GM19035 (cell line): ENCODE results near the gene VBP1.
"Not testable (repeated sequence)": the region's sequence is repeated elsewhere in the genome, so short reads cannot be mapped to it uniquely, and the experiment has no call there.

Experiments
- ATAC-seq: cut with Tn5 transposase; IDR thresholded peaks from one replicate; pipeline ENCODE4 v1.9.1; 2021; ENCODE audit not compliant: unreplicated experiment

The VBP1 gene

GRCh38 chrX:155216179-155216939, at the start of gene VBP1:
Gene VBP1 (plus strand): TSS chrX:155216460. CDS start chrX:155216483, 23 bp downstream.
- peak; percentile 97 for ATAC-seq

DNA sequence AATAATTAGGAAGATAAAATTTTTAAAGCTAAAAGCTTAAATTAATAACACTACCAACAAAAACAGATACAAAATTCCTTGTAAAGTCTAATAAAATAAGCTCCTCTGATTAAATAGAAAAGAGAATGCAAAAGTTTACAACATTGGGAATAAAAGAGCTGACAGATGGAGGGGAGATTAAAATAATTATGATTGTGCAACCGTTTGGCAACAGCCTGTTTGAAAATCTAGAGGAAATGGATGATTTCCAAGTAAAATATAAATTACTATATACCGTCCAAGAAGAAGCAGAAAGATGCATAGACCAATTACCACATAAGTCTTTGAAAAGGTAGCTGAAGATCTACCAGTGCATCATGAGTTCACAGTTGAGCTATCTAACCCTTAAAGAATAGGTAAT, 46.4 kb upstream of the VBP1 start:
- ATAC-seq = no peak

- ATAC-seq = no peak
Observed at GRCh38 chrX:155179346-155179997, 36.8 kb upstream of the VBP1 start.

GRCh38 chrX:155188786-155189185, 27.5 kb upstream of the VBP1 start:
- no peak for ATAC-seq

DNA sequence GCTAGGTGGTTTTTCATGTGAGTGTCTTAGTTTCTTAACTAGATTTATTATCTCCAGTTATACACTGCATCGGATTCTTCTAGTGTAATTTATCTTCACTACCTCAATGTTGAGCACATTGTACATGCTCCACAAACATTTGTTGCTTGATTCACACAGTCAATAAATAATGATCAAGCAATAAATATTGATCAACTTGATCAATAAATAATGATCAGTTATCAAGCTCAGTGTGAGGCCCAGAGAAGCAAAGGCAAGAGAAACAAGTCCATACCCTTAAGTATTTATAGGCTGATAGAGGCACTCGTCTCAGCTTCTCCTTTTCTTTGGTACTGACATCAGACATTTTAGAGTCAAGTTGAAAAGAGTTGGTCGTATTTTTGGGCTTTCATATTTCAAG, 5.1 kb upstream of the VBP1 start:
- ATAC-seq = no peak

- no peak for ATAC-seq
Observed at GRCh38 chrX:155213731-155214130, 2.5 kb upstream of the VBP1 start.

GRCh38 chrX:155215443-155216178, 649 bp upstream of the VBP1 start:
- ATAC-seq = peak; percentile 45

DNA sequence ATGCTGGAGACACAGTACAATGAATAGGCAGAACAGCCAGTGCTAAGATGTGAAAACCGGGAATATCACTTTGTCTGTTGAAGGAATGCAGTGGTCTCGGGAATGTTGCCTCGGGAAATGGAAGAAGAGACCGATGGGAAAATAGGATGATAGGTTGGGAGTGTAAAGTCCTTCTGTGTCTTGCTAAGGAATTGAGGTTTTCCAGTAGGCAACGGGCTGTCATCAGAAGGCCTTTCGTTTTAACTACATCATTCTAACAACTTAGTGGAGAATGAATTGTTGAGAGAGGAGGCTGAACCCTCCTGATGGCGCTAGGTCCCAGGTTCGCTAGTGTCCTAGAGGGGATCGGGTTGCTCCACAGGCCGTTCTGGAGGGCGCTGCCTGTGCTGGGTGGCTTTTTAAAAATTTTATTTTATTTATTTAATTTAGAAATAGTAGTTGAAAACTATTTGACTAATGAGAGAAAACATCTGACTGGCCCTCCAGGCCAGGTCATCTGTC, 730 bp downstream of the VBP1 start:
- no peak for ATAC-seq

DNA sequence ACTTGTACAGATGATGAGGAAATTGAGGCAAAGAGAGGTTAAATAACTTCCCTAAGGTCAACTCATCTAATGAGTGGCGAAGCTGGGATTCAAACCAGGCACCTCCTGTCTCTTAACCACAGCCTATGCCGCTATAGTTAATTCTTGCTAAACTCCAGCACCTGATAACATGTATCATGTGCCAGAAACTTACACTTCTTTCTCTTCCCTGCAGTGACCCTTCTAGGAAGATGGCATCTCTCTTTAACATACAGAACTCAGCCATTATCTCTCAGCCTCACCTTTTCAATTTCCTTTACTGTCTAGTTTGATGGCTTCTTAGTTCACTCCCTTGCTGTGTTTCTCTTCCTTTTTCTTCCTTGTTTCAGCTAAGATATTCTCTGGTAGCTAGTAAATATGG, 2.5 kb downstream of the VBP1 start:
- ATAC-seq = no peak

DNA sequence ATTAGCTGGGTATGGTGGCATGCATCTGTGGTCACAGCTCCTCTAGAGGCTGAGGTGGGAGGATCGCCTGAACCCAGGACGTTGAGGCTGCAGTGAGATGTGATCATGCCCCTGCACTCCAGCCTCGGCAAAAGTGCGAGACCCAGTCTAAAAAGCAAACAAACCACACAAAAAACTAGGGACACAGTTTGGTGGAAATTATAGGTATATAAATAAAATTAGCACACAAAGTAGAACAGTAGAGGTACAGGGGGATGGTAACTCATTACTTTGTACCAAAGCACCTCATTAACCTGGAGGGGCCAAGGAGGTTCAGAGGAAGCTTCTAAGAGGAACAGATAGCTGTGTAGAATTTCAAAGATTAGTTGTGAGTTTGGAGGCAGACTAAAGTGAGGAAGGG, 5.1 kb downstream of the VBP1 start:
- ATAC-seq = no peak

DNA sequence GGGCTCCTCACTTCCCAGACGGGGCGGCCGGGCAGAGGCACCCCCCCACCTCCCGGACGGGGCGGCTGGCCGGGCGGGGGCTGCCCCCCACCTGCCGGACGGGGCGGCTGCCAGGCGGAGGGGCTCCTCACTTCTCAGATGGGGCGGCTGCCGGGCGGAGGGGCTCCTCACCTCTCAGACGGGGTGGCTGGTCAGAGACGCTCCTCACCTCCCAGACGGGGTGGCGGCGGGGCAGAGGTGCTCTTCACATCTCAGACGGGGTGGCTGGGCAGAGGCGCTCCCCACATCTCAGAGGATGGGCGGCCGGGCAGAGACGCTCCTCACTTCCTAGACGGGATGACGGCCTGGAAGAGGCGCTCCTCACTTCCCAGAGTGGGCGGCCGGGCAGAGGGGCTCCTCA, 7.5 kb downstream of the VBP1 start:
- ATAC-seq = not testable (repeated sequence)

GRCh38 chrX:155225774-155226173, 9.5 kb downstream of the VBP1 start:
- no peak for ATAC-seq

DNA sequence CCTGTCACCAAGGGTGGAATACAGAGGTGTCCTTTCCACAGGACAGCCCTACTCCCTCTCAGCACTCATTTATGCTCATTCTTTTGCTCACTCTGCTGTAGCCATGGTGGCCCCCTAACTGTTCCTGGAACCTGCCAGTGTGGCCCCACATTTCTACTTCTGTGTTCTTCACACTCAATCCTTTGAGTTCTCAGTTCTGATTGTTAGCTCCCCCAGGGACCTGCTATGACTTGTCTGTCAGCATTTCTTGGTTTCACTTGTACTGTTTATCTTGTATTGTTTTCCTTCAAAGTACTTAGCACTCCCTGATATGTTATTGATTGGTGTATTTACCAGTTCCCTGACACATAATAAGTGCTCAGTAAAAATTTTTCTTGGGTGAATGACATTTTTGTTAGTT, 14.9 kb downstream of the VBP1 start:
- ATAC-seq = peak; percentile 84

DNA sequence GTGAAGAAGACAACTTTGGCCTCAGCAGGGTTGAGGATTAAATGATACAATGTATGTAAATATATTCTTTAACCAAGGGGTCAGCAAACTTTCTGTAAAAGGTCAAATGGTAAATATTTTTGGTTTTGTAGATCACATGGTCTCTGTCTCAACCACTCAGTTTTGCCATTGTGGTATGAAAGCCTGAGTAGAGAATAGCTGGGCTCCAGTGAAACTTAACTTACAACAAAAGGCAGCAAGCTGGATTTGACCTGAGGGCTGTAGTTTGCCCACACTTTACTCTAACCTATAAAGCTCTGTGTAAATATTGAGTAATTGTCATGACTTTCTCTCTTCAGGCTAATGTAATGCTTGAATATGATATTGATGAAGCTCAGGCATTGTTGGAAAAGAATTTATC, 19.6 kb downstream of the VBP1 start:
- no peak for ATAC-seq

GRCh38 chrX:155237719-155238118, 21.5 kb downstream of the VBP1 start:
- no peak for ATAC-seq

DNA sequence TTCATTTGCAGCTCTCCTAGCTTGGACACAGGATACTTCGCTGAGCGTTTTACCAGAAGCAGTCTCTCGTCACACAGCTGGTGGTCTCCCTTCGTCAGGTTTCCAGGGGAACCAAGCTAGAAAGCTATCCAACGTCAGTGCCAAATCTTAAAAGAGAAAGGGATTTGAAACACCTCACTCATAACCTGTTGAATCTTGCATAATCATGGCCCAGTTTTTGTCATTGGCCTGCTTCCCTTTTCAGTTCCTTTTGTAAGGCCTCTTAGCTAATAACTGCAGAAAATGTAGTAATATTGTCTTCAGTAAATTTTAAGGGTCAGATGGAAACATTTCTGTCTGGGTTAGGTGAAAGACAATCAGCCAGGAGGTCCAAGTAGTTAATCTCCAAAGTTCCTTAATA, 26.0 kb downstream of the VBP1 start:
- ATAC-seq = no peak

GRCh38 chrX:155246748-155247147, 30.5 kb downstream of the VBP1 start:
- ATAC-seq = no peak

DNA sequence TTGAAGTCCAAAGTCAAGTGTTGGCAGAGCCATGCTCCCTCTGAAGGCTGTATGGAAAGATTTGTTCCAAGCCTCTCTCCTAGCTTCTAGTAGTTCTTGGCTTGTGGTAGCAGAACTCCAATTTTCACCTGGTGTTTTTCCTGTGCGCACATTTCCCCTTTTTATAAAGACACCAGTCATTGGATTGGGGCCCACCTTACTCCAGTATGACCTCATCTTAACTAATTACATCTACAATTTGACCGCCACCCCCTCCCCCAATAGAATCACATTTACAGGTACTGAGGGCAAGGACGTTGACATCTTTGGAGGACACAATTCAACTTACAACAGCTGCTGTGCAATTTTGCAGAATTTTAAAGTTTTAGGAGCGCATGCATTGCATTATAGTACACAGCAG, 31.2 kb downstream of the VBP1 start:
- ATAC-seq = no peak

DNA sequence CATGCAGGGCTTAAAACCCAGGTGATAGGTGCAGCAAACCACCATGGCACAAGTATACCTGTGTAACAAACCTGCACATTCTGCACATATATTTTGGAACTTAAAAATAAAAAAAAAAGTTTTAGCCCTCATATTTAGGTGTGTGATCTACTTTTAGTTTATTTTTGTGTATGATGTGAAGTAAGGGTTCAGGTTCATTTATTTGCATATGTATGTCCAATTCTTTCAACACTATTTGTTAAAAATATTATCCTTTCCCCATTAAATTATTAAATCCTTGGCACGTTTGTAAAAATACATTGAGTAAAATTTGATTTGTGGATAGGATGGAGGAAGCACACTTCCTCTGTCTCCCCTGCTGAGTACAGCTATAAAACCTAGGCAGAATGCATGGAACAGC, 35.1 kb downstream of the VBP1 start:
- ATAC-seq = no peak

DNA sequence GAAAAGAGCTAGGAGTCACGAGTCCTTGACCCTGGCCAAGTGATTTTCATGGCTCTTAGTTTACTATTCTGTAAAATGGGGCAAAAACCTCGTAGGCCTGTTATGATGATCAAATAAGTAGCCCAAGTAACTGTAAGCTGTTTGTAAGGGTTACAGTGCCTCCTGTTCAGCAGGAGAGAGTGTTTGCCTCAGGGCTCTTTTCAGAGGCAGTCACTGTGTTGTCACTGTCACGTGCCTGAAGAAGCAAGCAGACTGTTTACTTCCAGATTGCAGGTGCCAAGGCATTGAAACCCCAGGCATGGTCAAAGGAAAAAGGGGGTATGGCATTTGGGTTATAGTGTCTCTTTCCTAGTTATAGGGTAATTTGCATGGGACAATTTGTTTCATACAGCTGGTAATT, 43.5 kb downstream of the VBP1 start:
- ATAC-seq = no peak

GRCh38 chrX:155262970-155263754, 46.9 kb downstream of the VBP1 start:
- peak; percentile 11 for ATAC-seq
